SHP77 treated with DMSO at 0.1 percent for 48 hours (cell line): ENCODE data around the gene GH2.
"Not testable (repeated sequence)": the region's sequence is repeated elsewhere in the genome, so short reads cannot be mapped to it uniquely, and the experiment has no call there.

Experiments
- DNase-seq: peaks from one replicate; lab custom pipeline; 2025; lab: John Stamatoyannopoulos, UW

The GH2 gene

DNA sequence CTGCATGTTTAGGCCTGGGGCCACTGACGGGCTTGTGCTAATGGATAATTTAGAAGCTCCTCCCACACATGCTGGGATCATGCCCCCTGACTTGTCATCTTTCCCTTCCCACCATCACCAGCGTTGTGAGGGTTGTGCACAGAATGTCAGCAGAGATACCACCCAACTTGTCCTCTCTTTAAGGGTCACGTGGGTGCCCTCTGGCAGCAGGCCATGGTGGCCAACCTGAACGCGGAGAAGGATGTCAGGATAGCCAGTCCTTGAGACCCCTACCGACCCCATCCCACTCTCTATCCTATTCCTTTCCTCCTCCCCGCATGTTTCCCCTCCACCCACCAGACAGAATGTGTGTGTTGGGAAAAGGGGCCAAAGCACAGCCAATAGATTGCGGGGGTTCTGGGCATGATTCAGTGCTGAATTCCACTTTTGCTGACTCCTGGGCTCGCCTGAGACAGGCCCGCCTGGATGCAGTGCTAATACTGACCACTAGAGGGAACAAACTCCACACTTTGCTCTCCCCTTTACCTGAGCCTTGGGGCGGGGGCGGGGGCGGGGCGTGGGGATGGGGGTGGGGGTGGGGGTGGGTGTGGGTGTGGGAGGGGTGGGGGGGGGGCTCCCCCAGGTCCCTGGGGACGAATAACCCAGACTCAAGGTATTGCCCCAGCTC, at the start of gene GH2:
Gene GH2 (minus strand): TSS at position 10 of the 667 bp plus-strand sequence. CDS start 143 bp downstream, outside the sequence.
- DNase-seq: peak; percentile 15

DNA sequence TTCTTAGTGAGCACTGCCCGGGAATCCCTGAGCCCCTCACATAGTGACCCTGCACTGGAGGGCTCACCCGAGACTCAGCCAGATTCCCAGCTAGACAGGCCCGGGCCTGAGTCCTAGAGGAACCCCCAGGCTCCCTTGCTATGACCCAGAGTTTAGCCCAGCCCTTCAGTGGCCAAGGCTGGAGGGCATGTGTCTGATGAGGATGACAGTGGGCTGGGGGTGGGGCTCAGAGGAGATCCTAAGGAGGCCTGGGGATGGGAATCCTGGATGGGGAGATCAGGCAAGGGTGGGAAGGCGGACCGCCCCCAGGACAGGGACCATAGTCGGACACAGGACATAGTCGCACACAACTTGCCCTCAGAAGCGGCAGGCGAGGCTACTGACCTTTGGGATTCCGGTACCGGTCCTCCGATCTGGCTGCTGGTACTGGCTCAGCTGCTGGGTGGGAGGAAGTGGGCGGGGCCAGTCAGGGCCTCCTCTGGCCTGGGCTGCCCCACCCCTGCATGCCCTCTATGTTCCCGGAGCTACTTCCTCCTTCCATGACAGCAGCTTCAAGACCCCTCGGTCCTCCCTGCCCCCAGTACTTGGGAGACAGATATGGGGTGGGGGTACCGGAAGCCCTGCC, 49.3 kb upstream of the GH2 start:
- no peak for DNase-seq

DNA sequence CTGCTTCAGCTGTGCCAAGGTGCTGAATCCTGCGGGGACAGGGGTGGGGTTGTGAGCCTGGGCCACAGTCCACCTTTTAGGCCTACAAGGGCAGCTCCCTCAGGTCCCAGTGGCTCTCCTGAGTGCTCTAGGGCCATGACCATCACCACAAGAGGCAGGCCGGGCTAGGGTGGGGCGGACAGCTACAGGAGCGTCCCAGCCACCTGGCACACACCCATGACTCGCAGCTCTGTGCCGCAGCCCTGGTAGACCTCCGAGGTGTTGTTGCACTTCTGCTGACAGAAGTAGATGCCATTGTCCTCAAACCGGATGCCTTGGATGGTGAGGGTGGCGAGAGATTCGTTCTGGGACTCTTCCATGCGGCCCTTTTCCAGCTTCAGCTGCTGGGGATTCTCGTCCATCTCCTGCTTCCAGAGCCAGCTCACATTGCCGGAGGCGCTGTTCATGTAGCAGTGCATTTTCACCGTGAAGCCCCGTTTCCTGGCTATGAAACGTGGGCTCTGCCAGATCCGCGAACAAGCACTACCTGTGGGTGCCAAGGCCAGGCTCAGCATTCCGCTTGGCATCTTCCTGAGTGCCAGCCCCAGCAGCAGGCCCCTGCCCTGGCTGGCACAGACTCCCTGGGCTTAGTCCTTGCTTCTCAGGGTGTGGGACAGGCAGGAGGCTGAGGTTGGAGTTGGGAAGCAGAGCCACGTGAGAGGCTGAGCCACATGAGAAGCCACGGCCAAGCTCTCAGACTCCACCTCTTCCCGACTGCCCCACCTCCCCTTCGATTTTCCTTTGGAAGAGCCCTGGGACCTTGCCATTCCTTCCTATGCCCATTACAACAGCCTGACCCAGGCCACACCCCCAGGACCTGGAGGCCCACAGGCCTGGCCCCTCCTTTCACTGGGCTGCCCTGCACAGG, 48.4 kb upstream of the GH2 start:
- DNase-seq: no peak

DNA sequence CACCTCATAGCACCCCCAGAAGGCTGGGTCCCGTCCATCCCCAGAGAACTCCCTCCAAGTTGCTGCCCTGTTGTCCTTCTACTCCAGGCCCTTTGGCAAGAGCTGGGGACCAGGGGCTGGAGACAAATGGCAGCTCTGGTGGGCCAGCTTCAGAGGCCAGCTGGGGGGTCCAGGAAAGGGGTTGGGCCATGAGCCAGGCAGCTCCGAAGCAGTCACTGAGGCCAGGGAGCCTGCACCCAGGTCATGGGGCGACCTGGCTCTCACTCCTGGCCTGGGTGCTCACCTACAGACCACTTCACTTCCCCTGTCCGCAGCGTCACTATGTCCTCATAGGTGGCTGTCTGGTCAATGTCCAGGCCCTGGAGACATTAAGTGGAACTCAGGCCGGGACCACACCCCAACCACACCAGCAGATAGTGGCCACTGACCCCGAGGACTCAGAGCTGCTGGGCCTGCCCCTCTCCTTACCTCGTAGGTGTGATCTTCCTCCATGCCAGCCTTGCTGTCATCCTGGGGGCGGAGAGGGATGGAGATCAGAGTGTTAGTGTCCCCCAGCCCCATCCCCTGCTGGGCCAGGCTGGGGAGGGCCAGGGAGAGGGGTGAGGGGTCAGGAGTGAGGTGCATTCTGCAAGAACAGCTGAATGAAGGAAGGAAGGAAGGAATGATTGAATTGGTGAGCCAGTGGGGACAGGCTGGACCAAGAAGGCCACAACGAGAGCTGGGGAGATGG, 47.4 kb upstream of the GH2 start:
- no peak for DNase-seq

DNA sequence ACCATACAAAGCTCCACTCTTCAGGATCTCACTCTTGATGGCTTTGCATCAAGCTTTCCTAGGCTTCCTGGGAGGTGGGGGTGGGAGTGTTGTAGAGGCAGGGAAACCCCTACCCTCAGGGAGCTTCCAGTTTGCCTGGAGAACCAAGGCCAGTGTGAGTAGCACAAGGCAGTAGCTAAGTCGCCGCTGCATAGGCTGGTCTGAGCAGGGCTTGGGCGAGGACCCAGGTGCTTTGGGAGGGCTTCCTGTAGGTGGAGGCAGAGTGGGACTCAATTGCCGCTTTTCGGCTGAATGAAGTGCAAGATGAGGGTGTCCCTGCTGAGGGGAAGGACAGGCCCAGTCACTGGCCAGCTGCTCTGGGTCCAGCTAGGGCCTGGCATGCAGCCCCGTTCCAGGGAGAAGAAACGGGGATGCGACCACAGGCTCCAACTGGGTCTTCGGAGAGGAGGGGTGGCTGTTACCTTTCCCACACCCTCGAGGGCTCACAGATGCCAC, 46.5 kb upstream of the GH2 start:
- DNase-seq: no peak

DNA sequence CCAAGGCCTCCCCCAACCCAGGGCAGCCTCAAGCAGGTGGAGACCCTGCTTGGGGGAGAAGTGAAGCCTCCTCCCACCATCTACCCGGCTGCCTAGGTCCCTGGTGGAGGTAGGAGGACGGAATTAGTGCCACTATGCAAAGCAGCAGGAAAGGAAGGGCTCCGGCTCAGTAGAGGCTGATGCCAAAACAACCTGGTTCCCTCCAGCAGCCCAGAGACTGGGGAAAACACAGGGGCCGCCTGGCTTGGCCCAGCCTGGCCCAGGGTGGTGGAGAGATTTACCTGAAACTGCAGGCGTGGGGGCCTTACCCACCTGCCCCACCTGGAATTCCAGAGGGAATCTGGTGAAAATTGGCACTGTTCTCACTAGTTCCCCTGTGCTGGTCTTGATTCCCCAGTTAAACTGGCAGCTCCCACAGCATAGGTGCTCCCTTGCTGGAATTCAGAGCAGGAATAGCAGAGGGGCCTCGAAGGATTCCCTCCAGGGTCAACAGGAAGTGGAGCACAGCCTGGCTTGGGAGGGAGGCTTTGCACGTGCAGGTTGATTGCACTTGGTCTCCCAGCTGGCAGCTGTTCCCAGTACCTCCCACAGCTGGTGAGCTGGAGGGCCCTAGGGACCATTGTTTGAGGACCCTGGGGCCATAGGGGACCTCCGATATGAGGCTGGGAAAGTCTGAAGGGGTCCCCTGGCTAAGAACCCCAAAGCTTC, 45.9 kb upstream of the GH2 start:
- DNase-seq: no peak

DNA sequence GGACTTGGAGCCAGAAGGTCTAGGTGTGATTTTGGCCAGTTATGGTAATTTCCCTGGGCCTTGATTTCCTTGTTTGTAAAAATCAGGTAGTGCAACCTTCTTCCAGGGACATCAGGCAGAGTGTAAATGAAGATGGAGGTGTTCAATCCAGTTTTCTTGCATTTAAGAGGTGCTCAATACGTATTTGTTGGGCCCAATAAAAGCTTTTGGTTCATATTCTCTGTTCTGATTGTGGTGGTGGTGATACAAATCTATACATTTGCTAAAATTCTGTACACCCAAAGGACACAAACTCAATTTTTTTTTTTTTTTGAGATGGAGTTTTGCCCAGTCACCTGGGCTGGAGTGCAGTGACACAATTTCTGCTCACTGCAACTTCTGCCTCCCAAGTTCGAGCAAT, 44.4 kb upstream of the GH2 start:
- DNase-seq: no peak

DNA sequence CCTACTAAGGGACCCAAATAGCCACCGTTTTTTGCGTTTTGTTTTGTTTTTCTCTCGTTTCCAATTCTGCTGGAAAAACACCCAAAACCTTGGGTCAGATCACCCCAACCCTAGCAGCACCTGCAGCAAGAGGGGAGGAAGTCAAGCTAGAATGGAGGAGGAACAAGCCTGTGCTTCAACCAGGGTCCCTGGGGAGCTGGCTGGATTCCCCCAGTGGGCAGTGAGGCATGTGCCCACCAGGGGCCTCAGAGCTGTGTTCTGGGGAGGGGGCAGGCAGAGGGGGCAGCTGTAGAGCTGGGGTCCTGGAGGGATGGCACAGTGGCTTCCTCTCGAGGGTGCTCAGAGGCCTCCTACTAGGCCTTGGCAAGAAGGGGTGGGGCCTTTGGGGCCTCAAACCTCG, 43.9 kb upstream of the GH2 start:
- no peak for DNase-seq

DNA sequence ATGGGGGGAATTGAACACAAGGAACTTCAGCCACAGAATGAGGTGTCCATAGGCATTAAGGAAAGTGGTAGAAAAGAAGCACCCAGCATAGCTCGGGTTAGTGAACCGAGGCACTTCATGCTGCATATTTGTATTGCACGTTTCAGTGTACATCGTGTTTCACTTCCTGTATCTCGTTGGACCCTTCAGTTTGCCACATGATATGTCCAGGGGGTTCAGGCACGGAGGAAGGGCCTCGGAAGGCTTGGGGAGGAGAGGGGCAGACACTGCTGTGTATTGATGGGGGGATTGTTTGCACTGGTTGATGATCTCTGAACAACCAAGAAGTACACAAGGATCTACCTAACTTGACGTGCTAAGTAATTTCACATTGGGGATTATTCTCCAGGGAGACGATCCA, 40.7 kb upstream of the GH2 start:
- DNase-seq: not testable (repeated sequence)

DNA sequence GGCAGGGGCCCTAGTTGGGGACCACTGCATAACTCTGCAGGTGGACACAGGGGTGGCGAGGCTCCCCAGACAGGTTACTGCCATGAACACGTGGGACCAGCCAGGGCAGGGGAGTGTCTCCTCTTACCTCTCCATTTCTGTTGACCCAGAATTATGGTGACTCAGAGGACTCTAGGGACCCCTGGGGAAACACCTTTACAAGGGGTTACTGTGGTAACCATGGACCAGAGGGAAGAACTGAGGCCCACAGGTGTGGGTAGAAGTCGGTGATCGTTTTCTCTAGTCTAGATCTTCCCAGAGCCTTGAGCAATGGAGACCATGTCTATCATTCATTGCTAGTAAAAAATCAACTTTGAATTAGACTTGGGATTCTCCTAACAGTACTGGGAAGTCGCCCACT, 39.0 kb upstream of the GH2 start:
- DNase-seq: not testable (repeated sequence)

DNA sequence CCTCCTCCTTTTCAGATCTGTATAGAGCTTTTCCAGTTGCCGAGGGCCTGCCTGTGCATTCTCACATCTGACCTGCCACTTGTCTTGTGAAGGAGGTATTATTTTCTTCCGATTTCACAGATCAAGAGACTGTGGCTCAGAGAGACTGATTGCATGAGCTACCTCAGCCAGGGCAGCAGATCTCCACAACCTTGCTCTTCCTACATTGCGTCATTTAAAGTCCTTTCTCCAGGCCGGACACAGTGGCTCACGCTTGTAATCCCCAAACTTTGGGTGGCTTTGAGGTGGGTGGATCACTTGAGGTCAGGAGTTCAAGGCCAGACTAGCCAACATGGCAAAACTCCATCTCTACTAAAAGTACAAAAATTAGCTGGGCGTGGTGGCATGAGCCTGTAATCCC, 38.3 kb upstream of the GH2 start:
- DNase-seq: not testable (repeated sequence)

DNA sequence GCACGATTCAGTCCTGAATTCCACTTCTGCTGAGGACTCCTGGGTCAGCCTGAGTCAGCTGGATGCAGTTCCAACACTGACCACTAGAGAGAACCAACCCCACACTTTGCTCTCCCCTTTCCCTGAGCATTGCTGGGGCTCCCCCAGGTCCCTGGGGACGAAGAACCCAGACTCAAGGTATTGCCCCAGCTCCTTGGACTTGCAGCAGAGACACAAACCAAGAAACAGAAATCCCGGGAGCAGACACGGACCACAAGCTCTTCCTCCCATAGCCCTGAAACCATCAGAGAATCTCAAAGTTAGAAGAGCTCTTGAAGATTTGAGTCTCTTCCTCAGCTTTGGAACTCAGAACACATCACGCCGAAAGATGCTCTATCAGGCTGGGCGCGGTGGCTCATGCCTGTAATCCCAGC, 37.6 kb upstream of the GH2 start:
- no peak for DNase-seq

DNA sequence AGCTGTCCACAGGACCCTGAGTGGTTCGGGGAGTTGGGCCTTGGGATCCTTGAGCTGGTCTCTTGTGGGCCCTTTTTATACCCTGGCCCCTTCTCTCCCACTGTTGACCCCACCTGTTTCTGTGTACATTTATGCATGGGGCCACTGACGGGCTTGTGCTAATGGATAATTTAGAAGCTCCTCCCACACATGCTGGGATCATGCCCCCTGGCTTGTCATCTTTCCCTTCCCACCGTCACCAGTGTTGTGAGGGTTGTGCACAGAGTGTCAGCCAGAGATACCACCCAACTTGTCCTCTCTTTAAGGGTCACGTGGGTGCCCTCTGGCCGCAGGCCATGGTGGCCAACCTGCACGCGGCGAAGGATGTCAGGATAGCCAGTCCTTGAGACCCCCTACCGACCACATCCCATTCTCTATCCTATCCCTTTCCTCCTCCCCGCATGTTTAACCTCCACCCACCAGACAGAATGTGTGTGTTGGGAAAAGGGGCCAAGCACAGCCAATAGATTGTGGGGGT, 37.1 kb upstream of the GH2 start, which contains the start of gene GH1:
Gene GH1 (minus strand): TSS at position 51 of the 517 bp plus-strand sequence. CDS start 63 bp downstream, outside the sequence.
- DNase-seq: not testable (repeated sequence)

DNA sequence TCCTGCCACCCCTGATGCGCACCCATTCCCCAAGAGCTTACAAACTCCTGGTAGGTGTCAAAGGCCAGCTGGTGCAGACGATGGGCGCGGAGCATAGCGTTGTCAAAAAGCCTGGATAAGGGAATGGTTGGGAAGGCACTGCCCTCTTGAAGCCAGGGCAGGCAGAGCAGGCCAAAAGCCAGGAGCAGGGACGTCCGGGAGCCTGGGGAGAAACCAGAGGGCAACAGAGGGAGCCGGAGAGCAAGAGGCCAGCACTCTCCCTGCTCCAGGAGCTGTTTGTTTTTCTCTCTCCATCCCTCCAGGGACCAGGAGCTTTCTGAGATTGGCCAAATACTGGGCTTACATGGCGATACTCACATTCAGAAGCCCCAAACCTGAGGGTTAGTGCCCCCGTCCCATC, 36.6 kb upstream of the GH2 start:
- DNase-seq: no peak

DNA sequence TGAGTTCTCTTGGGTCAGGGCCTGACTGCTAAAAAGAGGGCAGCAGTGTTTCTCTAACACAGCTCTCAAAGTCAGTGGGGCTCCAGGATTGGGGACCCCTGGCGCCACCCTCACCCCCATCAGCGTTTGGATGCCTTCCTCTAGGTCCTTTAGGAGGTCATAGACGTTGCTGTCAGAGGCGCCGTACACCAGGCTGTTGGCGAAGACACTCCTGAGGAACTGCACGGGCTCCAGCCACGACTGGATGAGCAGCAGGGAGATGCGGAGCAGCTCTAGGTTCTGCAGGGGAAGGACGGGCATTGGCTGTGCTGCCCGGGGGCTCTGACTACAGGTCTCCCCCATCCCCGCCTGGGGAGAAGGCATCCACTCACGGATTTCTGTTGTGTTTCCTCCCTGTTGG, 35.9 kb upstream of the GH2 start:
- DNase-seq: no peak

DNA sequence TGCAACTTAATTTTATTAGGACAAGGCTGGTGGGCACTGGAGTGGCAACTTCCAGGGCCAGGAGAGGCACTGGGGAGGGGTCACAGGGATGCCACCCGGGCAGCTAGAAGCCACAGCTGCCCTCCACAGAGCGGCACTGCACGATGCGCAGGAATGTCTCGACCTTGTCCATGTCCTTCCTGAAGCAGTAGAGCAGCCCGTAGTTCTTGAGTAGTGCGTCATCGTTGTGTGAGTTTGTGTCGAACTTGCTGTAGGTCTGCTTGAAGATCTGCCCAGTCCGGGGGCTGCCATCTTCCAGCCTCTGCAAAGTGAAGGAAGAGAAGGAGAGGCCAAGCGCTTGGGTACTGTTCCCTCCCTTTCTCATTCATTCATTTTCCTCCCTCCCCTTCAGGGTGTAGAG, 35.5 kb upstream of the GH2 start:
- DNase-seq: not testable (repeated sequence)

DNA sequence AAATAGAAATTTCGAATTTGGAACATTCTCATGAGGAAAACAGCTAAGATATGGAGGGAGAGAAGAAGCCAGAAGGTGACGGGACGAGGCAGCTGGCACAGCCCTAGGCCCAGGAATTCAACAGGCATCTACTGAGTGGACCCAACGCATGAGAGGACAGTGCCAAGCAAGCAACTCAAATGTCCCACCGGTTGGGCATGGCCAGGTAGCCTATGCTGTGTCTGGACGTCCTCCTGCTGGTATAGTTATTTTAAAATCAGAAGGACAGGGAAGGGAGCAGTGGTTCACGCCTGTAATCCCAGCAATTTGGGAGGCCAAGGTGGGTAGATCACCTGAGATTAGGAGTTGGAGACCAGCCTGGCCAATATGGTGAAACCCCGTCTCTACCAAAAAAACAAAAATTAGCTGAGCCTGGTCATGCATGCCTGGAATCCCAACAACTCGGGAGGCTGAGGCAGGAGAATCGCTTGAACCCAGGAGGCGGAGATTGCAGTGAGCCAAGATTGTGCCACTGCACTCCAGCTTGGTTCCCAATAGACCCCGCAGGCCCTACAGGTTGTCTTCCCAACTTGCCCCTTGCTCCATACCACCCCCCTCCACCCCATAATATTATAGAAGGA, 34.9 kb upstream of the GH2 start:
- DNase-seq: no peak

DNA sequence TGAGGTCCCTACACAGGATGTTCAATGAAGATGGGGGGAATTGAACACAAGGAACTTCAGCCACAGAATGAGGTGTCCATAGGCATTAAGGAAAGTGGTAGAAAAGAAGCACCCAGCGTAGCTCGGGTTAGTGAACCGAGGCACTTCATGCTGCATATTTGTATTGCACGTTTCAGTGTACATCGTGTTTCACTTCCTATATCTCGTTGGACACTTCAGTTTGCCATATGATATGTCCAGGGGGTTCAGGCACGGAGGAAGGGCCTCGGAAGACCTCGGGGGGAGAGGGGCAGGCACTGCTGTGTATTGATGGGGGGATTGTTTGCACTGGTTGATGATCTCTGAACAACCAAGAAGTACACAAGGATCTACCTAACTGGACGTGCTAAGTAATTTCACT, 34.0 kb upstream of the GH2 start:
- not testable (repeated sequence) for DNase-seq

DNA sequence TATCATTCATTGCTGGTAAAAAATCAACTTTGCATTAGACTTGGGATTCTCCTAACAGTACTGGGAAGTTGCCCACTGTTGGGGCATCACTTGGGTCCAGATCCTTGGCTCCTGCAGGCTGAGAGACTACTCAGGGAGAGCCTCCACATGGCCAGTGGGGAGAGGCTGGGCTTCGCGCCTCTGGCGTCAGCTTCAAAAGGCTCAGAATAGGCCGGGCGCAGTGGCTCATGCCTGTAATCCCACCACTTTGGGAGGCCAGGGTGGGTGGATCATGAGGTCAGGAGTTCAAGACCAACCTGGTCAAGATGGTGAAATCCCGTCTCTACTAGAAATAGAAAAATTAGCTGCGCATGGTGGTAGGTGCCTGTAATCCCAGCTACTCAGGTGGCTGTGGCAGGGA, 32.7 kb upstream of the GH2 start:
- DNase-seq: no peak

DNA sequence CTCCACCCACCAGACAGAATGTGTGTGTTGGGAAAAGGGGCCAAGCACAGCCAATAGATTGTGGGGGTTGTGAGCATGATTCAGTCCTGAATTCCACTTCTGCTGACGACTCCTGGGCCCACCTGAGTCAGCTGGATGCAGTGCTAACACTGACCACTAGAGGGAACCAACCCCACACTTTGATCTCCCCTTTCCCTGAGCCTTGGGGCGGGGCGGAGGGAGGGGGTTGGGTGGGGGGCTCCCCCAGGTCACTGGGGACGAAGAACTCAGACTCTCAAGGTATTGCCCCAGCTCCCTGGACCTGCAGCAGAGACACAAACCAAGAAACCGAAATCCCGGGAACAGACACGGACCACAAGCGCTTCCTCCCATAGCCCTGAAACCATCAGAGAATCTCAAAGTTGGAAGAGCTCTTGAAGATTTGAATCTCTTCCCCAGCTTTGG, 29.9 kb upstream of the GH2 start:
- no peak for DNase-seq
